Activated CD8-positive, alpha-beta memory T cell treated with anti-CD3 and anti-CD28 coated beads, Interleukin-2, amount 10 ng/mL, durations not matched to agents 7 days and 5 days (primary cell): ENCODE measurements around the gene TRIM4. TPM values are rescaled to one million over a fixed set of nuclear protein-coding genes. Genes with fewer than 3 reads are reported as not detected.
"Not testable (repeated sequence)": the region's sequence is repeated elsewhere in the genome, so short reads cannot be mapped to it uniquely, and the experiment has no call there.

ENCODE experiments used
- ATAC-seq: fragments of 150-1000 bp; cut with Tn5 transposase; one replicate; pipeline ENCODE4 v1.10.0; 2021; ENCODE audit warnings: moderate library complexity
- CTCF ChIA-PET: fragments of 350-600 bp; sonication (Branson Sonifier 250); formaldehyde crosslinking; loops from one replicate; lab custom pipeline; 2021; ENCODE audit warnings: antibody characterized with exemption; lab: Charles Lee
- DNase-seq: peaks from one replicate; pipeline ENCODE4 v3.0.0-alpha.2; 2020
- H3K27ac Mint-ChIP-seq: one replicate; pipeline ENCODE4 v1.8.0; 2021; ENCODE audit warnings: mild to moderate bottlenecking, mixed read lengths
- H3K27me3 Mint-ChIP-seq: one replicate; pipeline ENCODE4 v1.8.0; 2021; ENCODE audit warnings: mixed read lengths
- H3K36me3 Mint-ChIP-seq: one replicate; pipeline ENCODE4 v1.8.0; 2021; ENCODE audit warnings: mild to moderate bottlenecking, mixed read lengths
- H3K4me1 Mint-ChIP-seq: one replicate; pipeline ENCODE4 v1.8.0; 2021; ENCODE audit warnings: mixed read lengths
- H3K4me3 Mint-ChIP-seq: one replicate; pipeline ENCODE4 v1.8.0; 2021; ENCODE audit warnings: mild to moderate bottlenecking, moderate library complexity, mixed read lengths
- H3K9me3 Mint-ChIP-seq: one replicate; pipeline ENCODE4 v1.8.0; 2022; ENCODE audit warnings: low read depth, mixed read lengths
- total RNA-seq, 2 experiments: library from RNA; stranded (reverse); gene quantifications; one replicate each; pipeline ENCODE4 v1.2.3, GENCODE V29; 2021

Gene TRIM4
- total RNA-seq, 2 experiments from 2014 or later = 26.4 to 26.7 TPM

DNA sequence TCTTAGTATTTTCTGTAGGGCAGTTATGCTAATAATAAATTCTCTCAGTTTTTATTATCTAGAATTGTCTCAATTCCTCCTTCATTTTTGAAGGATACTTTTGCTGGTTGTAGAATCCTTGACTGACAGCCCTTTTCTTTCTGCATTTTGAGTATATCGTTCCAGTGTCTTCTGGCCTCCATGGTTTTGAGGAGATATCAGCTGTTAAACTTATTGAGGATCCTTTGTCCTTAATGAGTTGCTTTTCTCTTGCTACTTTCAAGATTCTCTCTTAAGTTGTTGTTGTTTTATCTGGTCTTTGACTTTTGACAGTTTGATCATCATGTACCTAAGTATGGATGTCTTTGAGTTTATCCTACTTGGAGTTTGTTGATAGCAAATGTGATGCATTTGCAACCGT, 19.0 kb upstream of the TRIM4 start:
- Mint-ChIP-seq H3K36me3 (no peaks in the 10 kb centered on the region), H3K4me1 (peaks cover 9% of the 10 kb centered on the region), H3K27ac (no peak overlapping the region), H3K27me3 (peaks cover 34% of the 10 kb centered on the region), H3K4me3 (no peak overlapping the region), H3K9me3 (peaks cover 9% of the 10 kb centered on the region)
- CTCF ChIA-PET = interaction anchor here (1.3 to 2.2 kb wide), 2 partner anchors 25 to 41 kb away, joined by 4 to 8 read pairs; no protein-coding TSS in a partner anchor
- DNase-seq (no peak), ATAC-seq (no peak)

DNA sequence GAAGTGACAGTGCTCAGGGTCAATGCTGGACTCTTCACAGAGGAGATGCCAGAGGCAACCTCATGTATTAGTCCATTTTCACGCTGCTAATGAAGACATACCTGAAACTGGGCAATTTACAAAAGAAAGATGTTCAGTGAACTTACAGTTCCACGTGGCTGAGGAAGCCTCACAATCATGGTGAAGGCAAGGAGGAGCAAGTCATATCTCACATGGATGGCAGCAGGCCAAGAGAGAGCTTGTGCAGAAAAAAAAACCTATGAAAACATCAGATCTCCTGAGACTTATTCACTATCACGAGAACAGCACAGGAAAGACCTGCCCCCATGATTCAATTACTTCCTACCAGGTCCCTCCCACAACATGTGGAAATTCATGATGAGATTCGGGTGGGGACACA, 15.7 kb upstream of the TRIM4 start:
- H3K27ac Mint-ChIP-seq, H3K9me3 Mint-ChIP-seq, H3K4me3 Mint-ChIP-seq, CTCF ChIA-PET, DNase-seq, ATAC-seq, H3K36me3 Mint-ChIP-seq: not testable (repeated sequence)
- Mint-ChIP-seq H3K4me1 (peaks cover 10% of the 10 kb centered on the region), H3K27me3 (peaks cover 22% of the 10 kb centered on the region)

DNA sequence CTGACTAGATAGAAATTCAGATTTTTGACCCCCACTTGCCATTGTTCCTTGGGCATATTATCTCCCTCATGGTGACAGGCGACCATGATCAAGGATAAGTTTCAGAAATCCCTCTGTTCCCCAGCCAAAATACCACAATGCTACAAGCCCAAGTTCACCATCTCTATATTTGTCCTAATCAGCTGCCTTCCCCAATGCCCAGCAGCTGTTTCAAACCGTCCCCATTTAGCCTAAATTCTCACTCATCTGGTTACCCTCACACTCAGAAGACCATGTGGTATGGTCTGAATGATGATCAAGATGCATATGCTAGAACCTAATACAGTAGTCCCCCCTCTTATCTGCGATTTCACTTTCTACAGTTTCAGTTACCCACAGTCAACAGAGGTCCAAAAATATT, 11.0 kb upstream of the TRIM4 start:
- no peak for ATAC-seq

DNA sequence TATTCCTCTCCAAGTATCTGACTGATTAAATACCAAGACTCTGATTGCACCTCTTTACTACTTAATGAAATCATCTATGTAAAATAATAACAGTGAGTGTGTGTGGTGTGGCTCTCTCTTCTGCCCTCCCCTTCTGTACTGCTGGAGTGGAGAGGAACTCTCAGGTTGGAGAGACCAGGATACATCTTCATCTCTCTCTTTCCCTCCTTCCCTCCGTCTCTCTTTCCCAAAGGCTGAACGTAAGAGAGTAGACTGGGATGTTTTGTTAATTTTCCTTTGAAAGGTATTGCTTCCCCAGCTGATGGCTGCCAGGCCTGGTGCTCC, 10.4 kb upstream of the TRIM4 start:
- CTCF ChIA-PET = interaction anchor here (0.7 to 2.6 kb wide), 10 partner anchors 9 to 124 kb away, joined by 3 to 16 read pairs (median 4); partner anchors contain the start of gene TRIM4
- peaks cover 42% of the 10 kb centered on the region for H3K27me3 Mint-ChIP-seq
- H3K9me3 Mint-ChIP-seq = no peaks in the 10 kb centered on the region
- DNase-seq (no peak), ATAC-seq (peak; percentile 42)
- peak overlapping the region; percentile 53 for H3K4me3 Mint-ChIP-seq
- peaks cover 17% of the 10 kb centered on the region for H3K4me1 Mint-ChIP-seq
- no peaks in the 10 kb centered on the region for H3K36me3 Mint-ChIP-seq
- no peak overlapping the region for H3K27ac Mint-ChIP-seq

More for the DNA sequence above, 11.0 kb upstream of the TRIM4 start:
- Mint-ChIP-seq H3K27me3 (peaks cover 41% of the 10 kb centered on the region), H3K36me3 (no peaks in the 10 kb centered on the region), H3K4me3 (no peak overlapping the region), H3K9me3 (no peaks in the 10 kb centered on the region), H3K27ac (no peak overlapping the region), H3K4me1 (peaks cover 23% of the 10 kb centered on the region)
- no peak for DNase-seq
- CTCF ChIA-PET = interaction anchor here (0.8 to 2.6 kb wide), 6 partner anchors 11 to 59 kb away, joined by 3 to 16 read pairs (median 5); partner anchors contain the start of gene TRIM4

DNA sequence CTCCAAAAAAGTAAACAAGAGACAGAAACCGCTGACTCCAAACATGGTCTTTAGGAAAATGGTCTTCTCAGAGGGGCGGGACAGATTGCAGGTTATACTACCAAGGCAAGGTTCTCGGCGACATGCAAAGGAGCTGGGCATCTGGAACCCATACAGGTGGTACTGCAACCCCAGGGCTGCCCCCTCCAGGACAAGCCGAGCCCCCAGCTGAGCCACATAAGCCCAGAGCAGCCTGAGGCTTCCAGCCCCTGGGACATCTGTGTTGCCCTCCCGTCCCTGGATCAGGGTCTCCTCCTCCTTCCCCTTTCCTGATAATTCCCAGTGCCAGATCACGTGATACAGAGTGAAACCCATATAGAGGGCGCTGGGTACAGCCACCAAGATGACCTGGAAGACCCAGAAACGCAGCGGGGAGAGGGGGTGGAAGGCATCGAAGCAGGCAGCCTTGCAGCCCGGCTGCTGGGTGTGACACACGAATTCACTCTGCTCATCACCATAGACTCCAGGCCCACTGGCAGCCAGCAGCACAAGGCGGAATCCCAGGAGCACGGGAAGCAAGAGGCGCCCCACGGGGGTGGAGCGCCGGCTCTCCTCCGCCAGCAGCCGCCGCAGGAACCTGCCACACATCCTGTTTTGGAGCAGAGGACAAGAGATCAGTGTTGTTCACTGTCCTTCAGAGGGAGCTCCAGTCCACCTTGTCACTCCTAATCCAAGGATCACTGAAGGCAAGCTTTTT, 9.8 kb upstream of the TRIM4 start, which contains the start of gene GJC3:
TSS of gene GJC3 (minus strand) at position 627 of the 736 bp plus-strand sequence. CDS start at position 627, 0 bp downstream.
- no peak within 1 kb of the TSS for H3K27ac Mint-ChIP-seq
- ATAC-seq = peak; percentile 96
- CTCF ChIA-PET = interaction anchor here (0.7 to 2.6 kb wide), 10 partner anchors 10 to 124 kb away, joined by 3 to 16 read pairs (median 4); partner anchors contain the start of gene TRIM4
- peaks cover 17% of the 10 kb centered on the region for H3K4me1 Mint-ChIP-seq
- no peaks in the 10 kb centered on the region for H3K36me3 Mint-ChIP-seq
- H3K9me3 Mint-ChIP-seq = no peaks in the 10 kb centered on the region
- peak within 1 kb of the TSS; percentile 53 for H3K4me3 Mint-ChIP-seq
- H3K27me3 Mint-ChIP-seq = peaks cover 40% of the 10 kb centered on the region
- DNase-seq = peak; percentile 65

DNA sequence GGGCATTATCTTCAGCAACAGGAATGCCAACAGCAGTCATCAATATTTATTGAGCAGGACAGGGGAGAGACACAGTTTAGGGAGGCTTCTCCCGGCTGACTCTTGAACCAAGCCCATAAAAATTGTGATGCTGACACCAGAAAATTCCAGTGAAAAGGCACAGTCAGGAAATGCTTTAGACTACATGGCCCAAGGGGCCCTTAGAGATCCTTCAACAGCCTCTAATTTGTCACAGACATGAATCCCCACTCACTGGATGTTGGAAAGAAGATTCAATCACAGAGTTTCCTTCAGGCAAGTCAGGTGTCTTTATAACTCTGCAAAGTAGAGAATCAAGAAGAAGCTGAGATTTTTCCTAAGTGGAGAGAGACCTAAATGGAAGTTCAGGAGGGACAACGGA, 8.9 kb upstream of the TRIM4 start:
- Mint-ChIP-seq H3K4me3 (no peak overlapping the region), H3K27ac (no peak overlapping the region), H3K36me3 (no peaks in the 10 kb centered on the region), H3K27me3 (peaks cover 40% of the 10 kb centered on the region), H3K4me1 (peaks cover 17% of the 10 kb centered on the region), H3K9me3 (no peaks in the 10 kb centered on the region)
- no peak for ATAC-seq
- CTCF ChIA-PET = interaction anchor here (1.8 to 2.6 kb wide), 2 partner anchors 9 to 15 kb away, joined by 6 to 16 read pairs; partner anchors contain the start of gene TRIM4
- no peak for DNase-seq

DNA sequence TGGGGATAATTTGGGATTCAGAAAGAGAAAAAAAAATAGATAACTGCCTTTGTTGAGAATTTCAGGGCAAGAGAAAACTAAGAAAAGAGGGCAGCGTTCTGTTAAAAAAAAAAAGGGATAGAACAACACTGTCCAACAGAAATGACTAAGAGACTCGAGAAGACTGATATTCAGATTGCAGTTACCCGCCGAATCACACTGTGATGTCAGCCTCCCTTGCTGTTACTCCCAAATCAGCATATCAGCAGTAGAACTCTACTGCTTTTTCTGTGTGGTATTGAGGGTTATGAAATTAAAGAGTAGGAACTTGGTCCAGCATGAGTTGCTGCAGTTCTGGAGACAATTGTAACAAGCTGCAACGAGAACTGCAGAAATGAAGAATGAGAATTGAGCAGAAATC, 8.2 kb upstream of the TRIM4 start:
- Mint-ChIP-seq H3K36me3 (no peaks in the 10 kb centered on the region), H3K27me3 (peaks cover 37% of the 10 kb centered on the region), H3K9me3 (no peaks in the 10 kb centered on the region), H3K4me3 (no peak overlapping the region), H3K27ac (no peak overlapping the region), H3K4me1 (peaks cover 17% of the 10 kb centered on the region)
- ATAC-seq = no peak
- DNase-seq = no peak
- CTCF ChIA-PET = interaction anchor here (0.5 to 0.9 kb wide), 2 partner anchors 9 to 211 kb away, joined by 3 read pairs; no protein-coding TSS in a partner anchor

DNA sequence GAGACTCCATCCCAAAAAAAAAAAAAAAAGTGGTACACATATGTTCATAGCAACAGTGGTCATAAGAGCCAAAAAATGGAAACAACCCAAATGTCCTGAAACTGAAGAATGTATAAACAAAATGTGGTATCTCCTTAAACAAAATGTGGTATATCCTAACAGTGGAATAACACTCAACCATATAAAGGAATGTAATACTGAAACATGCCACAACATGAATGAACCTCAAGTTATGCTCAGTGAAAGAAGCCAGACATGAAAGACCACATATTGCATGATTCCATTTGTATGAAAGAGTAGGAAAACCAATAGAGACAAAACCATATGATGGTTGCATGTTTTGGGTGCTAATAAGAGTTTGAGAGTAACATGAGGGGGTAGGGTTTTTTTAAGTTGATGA, 7.0 kb upstream of the TRIM4 start:
- Mint-ChIP-seq H3K4me1 (peaks cover 19% of the 10 kb centered on the region), H3K27me3 (peaks cover 35% of the 10 kb centered on the region), H3K36me3 (peaks cover 9% of the 10 kb centered on the region), H3K9me3 (no peaks in the 10 kb centered on the region), H3K4me3 (no peak overlapping the region), H3K27ac (no peak overlapping the region)
- CTCF ChIA-PET = interaction anchor here (0.7 kb wide), 1 partner anchor 1151 kb away, joined by 3 read pairs; no protein-coding TSS in a partner anchor
- ATAC-seq = no peak
- DNase-seq = no peak

DNA sequence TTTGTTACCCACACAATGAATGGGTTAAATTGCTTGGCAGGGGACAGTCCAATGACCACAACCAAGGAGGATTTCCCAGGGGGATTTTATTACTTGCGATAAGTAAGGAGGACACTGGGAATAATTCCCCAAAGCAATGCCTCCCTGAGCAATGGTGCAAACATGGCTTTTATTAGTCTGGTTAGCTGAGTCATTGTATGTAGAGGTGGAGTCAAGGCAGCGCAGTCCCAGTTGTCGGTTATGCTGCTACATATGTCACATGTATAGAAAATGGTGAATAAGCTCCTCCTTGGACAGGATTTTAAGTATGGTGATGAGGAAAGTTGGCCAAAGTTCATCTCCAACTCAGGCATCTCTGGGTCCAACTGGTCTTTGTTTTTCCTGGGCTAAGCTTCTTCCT, 3.9 kb upstream of the TRIM4 start:
- peaks cover 14% of the 10 kb centered on the region for H3K36me3 Mint-ChIP-seq
- peaks cover 28% of the 10 kb centered on the region for H3K27me3 Mint-ChIP-seq
- no peak for ATAC-seq
- CTCF ChIA-PET = interaction anchor here (0.6 to 1.4 kb wide), 3 partner anchors 10 to 106 kb away, joined by 3 to 4 read pairs (median 3); no protein-coding TSS in a partner anchor
- no peak overlapping the region for H3K4me3 Mint-ChIP-seq
- H3K9me3 Mint-ChIP-seq = no peaks in the 10 kb centered on the region
- H3K27ac Mint-ChIP-seq = no peak overlapping the region
- peaks cover 21% of the 10 kb centered on the region for H3K4me1 Mint-ChIP-seq
- no peak for DNase-seq

DNA sequence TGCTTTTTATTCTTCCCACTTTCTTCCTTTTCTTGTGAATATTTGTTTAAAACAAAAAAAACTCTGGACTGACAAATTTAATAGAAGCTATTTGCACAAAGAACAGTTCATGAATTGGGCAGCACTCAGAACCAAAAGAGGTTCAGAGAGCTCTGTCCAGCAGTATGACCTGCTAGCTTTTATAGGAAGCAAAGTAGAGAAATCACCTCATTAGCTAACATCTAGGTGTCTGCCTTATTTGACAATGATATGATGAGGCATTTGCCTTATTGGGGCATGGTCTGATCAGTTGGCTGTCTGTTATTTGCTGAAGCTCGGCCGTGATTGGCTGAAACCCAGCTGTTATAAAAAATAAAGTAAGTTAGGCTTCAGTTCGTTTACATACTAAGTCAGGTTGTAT, 819 bp upstream of the TRIM4 start:
- peaks cover 3% of the 10 kb centered on the region for H3K27me3 Mint-ChIP-seq
- ATAC-seq (no peak), DNase-seq (no peak)
- H3K36me3 Mint-ChIP-seq = peaks cover 34% of the 10 kb centered on the region
- peaks cover 43% of the 10 kb centered on the region for H3K4me1 Mint-ChIP-seq
- H3K9me3 Mint-ChIP-seq = no peaks in the 10 kb centered on the region
- peak overlapping the region; percentile 97 for H3K27ac Mint-ChIP-seq
- CTCF ChIA-PET = interaction anchor here (1.0 to 9.7 kb wide), 10 partner anchors 9 to 296 kb away, joined by 3 to 156 read pairs (median 4); partner anchors contain the start of genes GJC3 and ZSCAN21
- peak overlapping the region; percentile 94 for H3K4me3 Mint-ChIP-seq

DNA sequence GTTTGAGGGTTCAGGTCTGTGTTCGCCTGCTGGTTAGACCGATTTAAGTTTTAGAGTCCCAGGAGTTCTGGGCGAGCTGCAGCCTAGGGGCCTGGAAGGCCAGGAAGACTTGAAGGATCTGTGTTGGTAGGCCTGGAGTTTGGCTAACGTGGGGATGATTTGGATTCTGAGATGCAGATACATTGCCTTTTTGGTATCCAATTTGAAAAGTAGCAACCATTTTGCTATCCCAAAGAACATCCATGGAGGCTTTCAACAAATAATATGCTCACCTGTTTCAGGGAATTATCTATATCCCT, 433 bp upstream of the TRIM4 start:
- Mint-ChIP-seq H3K9me3 (no peaks in the 10 kb centered on the region), H3K27ac (peak overlapping the region; percentile 97)
- ATAC-seq = no peak

DNA sequence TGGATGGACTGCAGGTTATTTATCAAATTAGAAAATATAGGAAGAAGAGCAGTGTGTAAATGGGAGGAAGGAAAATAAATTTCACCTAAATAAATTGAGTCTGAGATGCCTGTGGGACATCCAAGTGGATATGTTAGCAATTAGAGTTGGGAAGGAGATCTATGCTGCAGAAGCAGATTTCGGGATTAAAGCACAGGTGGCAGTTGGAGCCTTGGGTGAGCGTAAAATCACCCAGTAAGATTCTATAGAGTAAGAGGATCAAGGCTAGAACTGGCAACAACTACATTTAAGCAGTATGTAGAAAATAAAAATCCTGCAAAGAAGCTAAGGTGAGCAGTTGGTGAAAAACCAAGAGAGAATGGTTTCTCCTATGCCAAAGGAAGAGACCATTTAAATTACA, 8.4 kb downstream of the TRIM4 start:
- H3K36me3 Mint-ChIP-seq = peaks cover 42% of the 10 kb centered on the region
- no peaks in the 10 kb centered on the region for H3K9me3 Mint-ChIP-seq
- ATAC-seq (no peak), DNase-seq (no peak)
- CTCF ChIA-PET = interaction anchor here (9.7 kb wide), 1 partner anchor 82 kb away, joined by 156 read pairs; no protein-coding TSS in a partner anchor
- H3K4me1 Mint-ChIP-seq = peaks cover 27% of the 10 kb centered on the region
- H3K27ac Mint-ChIP-seq = no peak overlapping the region
- H3K4me3 Mint-ChIP-seq = no peak overlapping the region
- H3K27me3 Mint-ChIP-seq = no peaks in the 10 kb centered on the region

More for the DNA sequence above, 433 bp upstream of the TRIM4 start:
- H3K4me3 Mint-ChIP-seq = peak overlapping the region; percentile 94
- DNase-seq = no peak
- H3K4me1 Mint-ChIP-seq = peaks cover 45% of the 10 kb centered on the region
- CTCF ChIA-PET = interaction anchor here (1.0 to 9.7 kb wide), 11 partner anchors 10 to 296 kb away, joined by 3 to 156 read pairs (median 5); partner anchors contain the start of genes GJC3 and ZSCAN21
- peaks cover 2% of the 10 kb centered on the region for H3K27me3 Mint-ChIP-seq
- peaks cover 36% of the 10 kb centered on the region for H3K36me3 Mint-ChIP-seq

DNA sequence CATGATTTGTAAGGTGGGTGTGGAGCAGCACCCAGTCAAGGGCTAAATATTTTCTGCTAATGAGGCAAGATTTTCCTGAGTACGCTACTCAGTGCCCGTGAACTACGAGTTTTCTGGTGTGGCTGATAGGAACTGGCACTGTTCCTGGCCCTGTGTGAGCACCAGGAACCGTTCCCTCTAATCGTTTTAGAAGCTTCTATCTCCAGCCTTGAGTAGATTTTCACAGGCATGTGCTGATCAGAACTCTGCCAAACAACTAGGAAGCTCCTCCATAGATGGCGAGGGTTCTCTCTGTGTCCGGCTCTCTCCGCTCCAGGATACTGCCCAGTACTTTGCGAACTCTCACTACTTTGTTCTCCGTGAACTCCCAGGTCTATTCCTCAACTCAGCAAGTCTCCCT, 17.7 kb downstream of the TRIM4 start:
- Mint-ChIP-seq H3K4me3 (no peak overlapping the region), H3K4me1 (peaks cover 16% of the 10 kb centered on the region)

More for the DNA sequence above, 17.7 kb downstream of the TRIM4 start:
- ATAC-seq (no peak), DNase-seq (no peak)
- Mint-ChIP-seq H3K27ac (no peak overlapping the region), H3K9me3 (no peaks in the 10 kb centered on the region), H3K27me3 (no peaks in the 10 kb centered on the region), H3K36me3 (peaks cover 62% of the 10 kb centered on the region)
- CTCF ChIA-PET = no interaction called here
